GM18526 (cell line): ENCODE data around the gene MYH7.

Experiments used
- POLR2A ChIP-seq: IDR thresholded peaks from 3 replicates; pipeline ENCODE4 v1.6.1; 2011; ENCODE audit not compliant: insufficient read length; ENCODE audit errors: extremely low read depth

The MYH7 gene

GRCh38 chr14:23405096-23405495 is 30.4 kb downstream of the MYH7 start:
- TF ChIP-seq POLR2A = no peak

- TF ChIP-seq POLR2A = no peak
Observed at GRCh38 chr14:23404331-23404900, 31.0 kb downstream of the MYH7 start.

- TF ChIP-seq POLR2A = no peak
Observed at GRCh38 chr14:23403908-23404307, 31.6 kb downstream of the MYH7 start.

- TF ChIP-seq POLR2A = no peak
Observed at GRCh38 chr14:23403139-23403438, 32.4 kb downstream of the MYH7 start.

- no peak for TF ChIP-seq POLR2A
Observed at GRCh38 chr14:23402296-23403138, 32.9 kb downstream of the MYH7 start.

- TF ChIP-seq POLR2A = no peak
Observed at GRCh38 chr14:23401291-23401690, 34.2 kb downstream of the MYH7 start.

GRCh38 chr14:23399591-23399990 is 35.9 kb downstream of the MYH7 start:
- TF ChIP-seq POLR2A = no peak

- no peak for TF ChIP-seq POLR2A
Observed at GRCh38 chr14:23399136-23399535, 36.3 kb downstream of the MYH7 start.

- TF ChIP-seq POLR2A = no peak
Observed at GRCh38 chr14:23398348-23398747, 37.1 kb downstream of the MYH7 start.

- TF ChIP-seq POLR2A = no peak
Observed at GRCh38 chr14:23396781-23397407, 38.6 kb downstream of the MYH7 start.

GRCh38 chr14:23396126-23396525 is 39.3 kb downstream of the MYH7 start:
- TF ChIP-seq POLR2A = no peak

GRCh38 chr14:23392613-23393012 is 42.8 kb downstream of the MYH7 start:
- TF ChIP-seq POLR2A = no peak

GRCh38 chr14:23389396-23389795 is 46.1 kb downstream of the MYH7 start:
- TF ChIP-seq POLR2A = no peak

- TF ChIP-seq POLR2A = no peak
Observed at GRCh38 chr14:23388996-23389395, 46.5 kb downstream of the MYH7 start.

- TF ChIP-seq POLR2A = no peak
Observed at GRCh38 chr14:23387916-23388882, 47.3 kb downstream of the MYH7 start.
